Loucy (cell line): ENCODE results near the gene R3HDM1.

ENCODE experiments used
- EZH2phosphoT487 ChIP-seq: fragments of 200-600 bp; IDR thresholded peaks from 2 replicates; pipeline ENCODE4 v1.6.1; 2018; ENCODE audit warnings: antibody characterized with exemption, mild to moderate bottlenecking, moderate library complexity, borderline replicate concordance
- TF ChIP-seq, protein P1 (sequence below): fragments of 200-600 bp; sonication (generic); conservative IDR thresholded peaks from 2 replicates; pipeline ENCODE4 v1.5.1; 2014; ENCODE audit warnings: mild to moderate bottlenecking, antibody characterized with exemption, low read length

GRCh38 chr2:135555311-135555710 lies 24.0 kb downstream of the R3HDM1 start:
- TF ChIP-seq, protein P1, sequence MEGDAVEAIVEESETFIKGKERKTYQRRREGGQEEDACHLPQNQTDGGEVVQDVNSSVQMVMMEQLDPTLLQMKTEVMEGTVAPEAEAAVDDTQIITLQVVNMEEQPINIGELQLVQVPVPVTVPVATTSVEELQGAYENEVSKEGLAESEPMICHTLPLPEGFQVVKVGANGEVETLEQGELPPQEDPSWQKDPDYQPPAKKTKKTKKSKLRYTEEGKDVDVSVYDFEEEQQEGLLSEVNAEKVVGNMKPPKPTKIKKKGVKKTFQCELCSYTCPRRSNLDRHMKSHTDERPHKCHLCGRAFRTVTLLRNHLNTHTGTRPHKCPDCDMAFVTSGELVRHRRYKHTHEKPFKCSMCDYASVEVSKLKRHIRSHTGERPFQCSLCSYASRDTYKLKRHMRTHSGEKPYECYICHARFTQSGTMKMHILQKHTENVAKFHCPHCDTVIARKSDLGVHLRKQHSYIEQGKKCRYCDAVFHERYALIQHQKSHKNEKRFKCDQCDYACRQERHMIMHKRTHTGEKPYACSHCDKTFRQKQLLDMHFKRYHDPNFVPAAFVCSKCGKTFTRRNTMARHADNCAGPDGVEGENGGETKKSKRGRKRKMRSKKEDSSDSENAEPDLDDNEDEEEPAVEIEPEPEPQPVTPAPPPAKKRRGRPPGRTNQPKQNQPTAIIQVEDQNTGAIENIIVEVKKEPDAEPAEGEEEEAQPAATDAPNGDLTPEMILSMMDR, result no peak
- TF ChIP-seq EZH2phosphoT487, result no peak
